Suprapubic skin (tissue), 4 donors: ENCODE measurements around the gene RESF1. TPM values are rescaled to one million over a fixed set of nuclear protein-coding genes. Genes with fewer than 3 reads are reported as not detected.

Experiments used
- DNase-seq, 2 donors: peaks; one replicate each; pipeline ENCODE4 v3.0.0-alpha.2; 2019; ENCODE audit warnings: low spot score in 2 of 2
- H3K27ac ChIP-seq: fragments of 200-600 bp; sonication (generic); one replicate; pipeline ENCODE4 v1.5.1; 2019
- H3K27me3 ChIP-seq: fragments of 200-600 bp; sonication (generic); one replicate; pipeline ENCODE4 v1.5.1; 2019
- H3K36me3 ChIP-seq: fragments of 200-600 bp; sonication (generic); one replicate; pipeline ENCODE4 v1.5.1; 2019
- H3K4me1 ChIP-seq: fragments of 200-600 bp; sonication (generic); one replicate; pipeline ENCODE4 v1.5.1; 2019
- H3K4me3 ChIP-seq: fragments of 200-600 bp; sonication (generic); one replicate; pipeline ENCODE4 v1.5.1; 2019; ENCODE audit warnings: mild to moderate bottlenecking
- H3K9me3 ChIP-seq: fragments of 200-600 bp; sonication (generic); one replicate; pipeline ENCODE4 v1.5.1; 2019
- CTCF ChIP-seq, 2 donors: fragments of 200-600 bp in 1 of 2; fragments of 450-650 bp in 1 of 2; sonication (generic) in 1 of 2; IDR thresholded peaks; one replicate each; pipeline ENCODE4 v1.5.1; 2016 to 2019; ENCODE audit warnings: antibody characterized with exemption in 2 of 2, mild to moderate bottlenecking in 1 of 2, moderate library complexity in 1 of 2
- EP300 ChIP-seq: sonication (generic); formaldehyde crosslinking; IDR thresholded peaks from one replicate; pipeline ENCODE4 v1.6.1; 2017; ENCODE audit warnings: antibody characterized with exemption
- POLR2A ChIP-seq, 2 donors: fragments of 450-650 bp; IDR thresholded peaks; one replicate each; pipeline ENCODE4 v1.6.1; 2017; ENCODE audit warnings: antibody characterized with exemption in 2 of 2, mild to moderate bottlenecking in 2 of 2, moderate library complexity in 2 of 2
- POLR2AphosphoS5 ChIP-seq, 3 donors: sonication (generic); formaldehyde crosslinking; IDR thresholded peaks; one replicate each; pipeline ENCODE4 v1.6.1; 2017; ENCODE audit warnings: antibody characterized with exemption in 3 of 3
- WGBS: methylation state at CpG from one replicate; pipeline ENCODE4 v1.1.5; 2018; 5-methylcytosine and 5-hydroxymethylcytosine counted together
- total RNA-seq, 4 donors: library from RNA; depleted of rRNA; stranded (reverse); fragments of >200 nt; gene quantifications; one replicate each; pipeline ENCODE4 v1.1.0, GENCODE V29; 2016

Gene RESF1
- total RNA-seq, 4 donors from 2014 or later: 58.0 to 115 (median 69.8) TPM

GRCh38 chr12:32005496-32006125 lies 46.4 kb downstream of the RESF1 start:
- Histone ChIP-seq H3K27me3 (no peaks in the 10 kb centered on the region), H3K36me3 (peaks cover 11% of the 10 kb centered on the region), H3K27ac (no peak overlapping the region), H3K4me3 (no peak overlapping the region), H3K4me1 (no peaks in the 10 kb centered on the region), H3K9me3 (no peaks in the 10 kb centered on the region)
- WGBS: 66% methylated on average over 11 of the region's 11 CpGs
- TF ChIP-seq POLR2AphosphoS5 (IDR thresholded peaks at IDR 0.05) (no peak), CTCF (IDR thresholded peaks at IDR 0.05) (no peak), EP300 (no peak), POLR2A (IDR thresholded peaks at IDR 0.05) (no peak)
- no peak for DNase-seq

Other genes starting within 250 kb of the RESF1 start
- gene AMN1, start 230.4 kb upstream of the RESF1 start, total RNA-seq: 10 to 100 TPM in 2 of 4 donors, 1 to 10 TPM in 2; 3.4 to 16.4 (median 10.5) TPM
- gene BICD1, start 147.4 kb downstream of the RESF1 start, total RNA-seq: 1 to 10 TPM; 1.5 to 5.4 (median 2.5) TPM